ENCODE data around the gene APEX1.

The APEX1 gene

DNA sequence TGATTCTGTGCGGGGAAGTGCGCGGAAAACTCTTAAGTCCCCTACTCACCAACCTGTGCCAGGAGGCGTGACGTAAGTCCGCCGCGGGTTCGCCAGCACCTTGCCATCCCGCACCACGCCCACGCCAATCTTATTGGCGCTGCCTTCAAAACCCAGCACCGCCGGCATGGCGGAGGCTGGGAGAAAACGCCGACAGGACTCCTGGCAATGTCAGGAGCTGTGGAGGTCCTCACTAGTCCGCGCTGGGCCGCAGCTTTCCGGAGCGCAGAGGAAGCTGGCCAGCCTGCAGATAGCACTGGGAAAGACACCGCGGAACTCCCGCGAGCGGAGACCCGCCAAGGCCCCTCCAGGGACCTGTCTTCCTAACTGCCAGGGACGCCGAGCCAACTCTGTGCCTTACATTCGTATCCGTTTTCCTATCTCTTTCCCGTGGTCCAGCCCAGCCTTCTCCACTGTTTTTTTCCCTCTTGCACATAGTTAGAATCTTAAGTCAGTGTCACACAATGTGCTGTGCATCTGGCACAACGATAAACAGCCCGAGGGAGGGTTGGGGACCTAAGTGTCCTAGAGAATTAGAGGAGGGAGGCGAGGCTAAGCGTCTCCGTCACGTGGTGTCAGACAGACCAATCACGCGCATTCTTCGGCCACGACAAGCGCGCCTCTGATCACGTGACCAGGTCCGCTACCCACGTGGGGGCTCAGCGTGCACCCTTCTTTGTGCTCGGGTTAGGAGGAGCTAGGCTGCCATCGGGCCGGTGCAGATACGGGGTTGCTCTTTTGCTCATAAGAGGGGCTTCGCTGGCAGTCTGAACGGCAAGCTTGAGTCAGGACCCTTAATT lies at the start of gene APEX1, which contains the start of gene OSGEP:
Gene APEX1 (plus strand): TSS at position 711 of the 839 bp plus-strand sequence. CDS start 420 bp downstream, outside the sequence.
Gene OSGEP (minus strand): TSS at position 297 of the 839 bp plus-strand sequence. CDS start 129 bp downstream, at position 168.
- peak; percentile 99 for DNase-seq

DNA sequence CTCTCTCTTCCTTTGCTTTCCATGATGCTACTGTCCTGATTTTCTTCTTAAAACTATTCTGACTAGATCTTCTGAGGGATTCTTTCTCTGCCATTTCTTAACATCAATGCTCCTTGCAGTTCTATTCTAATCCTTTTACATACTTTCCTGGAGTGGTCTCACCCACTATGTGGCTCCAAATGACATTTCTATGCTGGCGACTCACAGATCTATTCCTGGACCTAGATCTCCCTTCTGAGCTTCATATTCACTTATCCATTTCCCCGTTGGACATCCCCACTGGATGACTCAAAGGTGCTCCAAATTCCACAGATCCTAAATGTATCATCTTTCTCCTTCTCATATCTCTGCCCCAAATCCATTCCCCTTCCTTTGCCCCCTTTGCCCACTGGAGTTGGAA lies 45.8 kb upstream of the APEX1 start:
- DNase-seq = no peak

DNA sequence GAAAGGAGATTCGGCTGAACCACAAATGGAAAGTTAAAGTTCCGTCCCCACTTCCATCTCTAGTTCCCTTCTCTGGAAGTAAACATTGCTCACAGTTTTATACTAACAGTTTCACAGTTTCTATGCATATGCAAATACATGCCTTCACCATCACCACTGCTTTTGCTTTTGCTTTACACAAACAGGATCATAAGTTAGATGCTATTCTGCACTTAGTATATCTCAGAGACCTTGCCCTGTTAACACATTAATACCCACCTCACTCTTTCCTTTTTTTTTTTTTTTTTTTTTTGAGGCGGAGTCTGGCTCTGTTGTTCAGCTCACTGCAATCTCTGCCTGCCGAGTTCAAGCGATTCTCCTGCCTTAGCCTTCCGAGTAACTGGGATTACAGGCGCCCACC lies 42.6 kb upstream of the APEX1 start:
- peak; percentile 3 for DNase-seq

DNA sequence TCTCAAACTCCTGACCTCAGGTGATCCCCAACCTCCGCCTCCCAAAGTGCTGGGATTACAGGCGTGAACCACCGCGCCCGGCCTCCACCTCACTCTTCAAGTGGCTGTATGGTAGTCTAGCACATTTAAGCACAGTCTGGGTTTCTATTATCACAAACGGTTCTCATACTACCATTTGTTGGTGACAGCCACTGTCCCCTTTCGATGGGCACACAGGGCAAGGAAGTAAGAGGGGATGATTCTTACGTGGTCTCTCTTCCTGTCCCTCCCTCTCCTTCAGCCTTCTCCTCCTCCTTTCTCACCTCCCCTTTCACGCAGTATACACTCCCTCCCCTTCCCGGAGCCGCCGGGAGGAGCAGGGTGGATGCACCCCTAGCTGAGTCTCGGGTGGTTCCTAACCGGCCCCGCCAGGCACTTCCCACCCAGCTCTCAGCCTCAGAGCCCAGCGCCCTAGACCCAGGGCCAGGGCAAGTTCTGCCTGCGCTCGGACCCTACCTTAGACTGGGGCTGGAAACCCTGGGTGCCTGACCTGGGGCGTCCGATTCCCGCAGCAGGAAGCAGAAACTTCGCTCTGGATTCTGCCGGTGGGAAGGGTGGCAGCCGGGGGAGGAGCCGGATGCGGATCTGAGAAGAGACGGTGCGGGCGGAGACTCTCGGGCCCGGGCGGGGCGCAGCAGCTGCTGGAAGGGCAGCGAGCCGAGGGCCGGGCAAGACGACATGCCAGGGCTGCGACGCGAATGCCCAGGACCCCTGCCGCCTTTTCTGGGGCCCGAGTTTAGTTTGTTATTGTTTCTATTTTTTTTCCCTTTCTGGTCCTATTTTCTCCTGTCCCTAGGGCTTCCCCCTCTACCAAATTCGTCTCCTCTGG lies 41.9 kb upstream of the APEX1 start, which contains the start of gene TEP1:
Gene TEP1 (minus strand): TSS at position 626 of the 868 bp plus-strand sequence. CDS start 5,062 bp downstream, outside the sequence.
- DNase-seq = peak; percentile 72

DNA sequence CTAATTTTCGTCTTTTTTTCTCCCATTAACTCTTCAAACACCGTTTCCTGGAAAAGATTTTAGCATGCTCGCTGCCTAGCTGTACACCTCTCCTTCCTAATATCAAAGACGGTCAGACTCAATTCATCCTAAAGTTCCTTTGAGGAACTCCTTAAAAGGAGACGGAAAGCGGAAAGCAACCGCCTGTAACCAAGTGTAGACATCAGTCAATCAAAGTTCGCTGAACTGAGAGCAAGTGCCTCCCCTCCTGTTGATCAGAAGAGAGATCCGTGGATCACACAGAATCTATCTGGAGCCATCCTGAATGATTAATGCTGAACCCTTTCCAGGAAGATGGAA lies 41.3 kb upstream of the APEX1 start:
- DNase-seq = peak; percentile 43

DNA sequence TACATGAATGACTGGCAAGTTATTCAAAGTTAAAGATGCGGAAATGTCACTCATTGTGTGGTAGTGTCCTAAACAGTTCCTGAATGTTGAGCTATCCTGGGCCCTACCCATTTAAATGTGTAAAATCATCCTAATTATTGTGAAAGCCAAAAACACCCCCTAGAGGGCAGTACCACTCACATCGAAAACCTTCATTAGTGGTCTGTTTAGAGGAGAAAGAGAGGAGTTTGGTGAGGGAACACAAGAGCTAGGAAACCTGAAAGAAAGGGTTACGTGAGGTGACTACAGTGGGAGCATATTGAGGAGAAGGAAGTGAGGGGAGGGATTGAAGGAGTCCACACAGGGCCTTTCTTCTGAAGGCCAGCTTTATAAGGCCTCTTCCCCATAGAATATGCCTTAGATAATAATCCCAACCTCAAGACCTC lies 39.2 kb upstream of the APEX1 start:
- DNase-seq = peak; percentile 82

DNA sequence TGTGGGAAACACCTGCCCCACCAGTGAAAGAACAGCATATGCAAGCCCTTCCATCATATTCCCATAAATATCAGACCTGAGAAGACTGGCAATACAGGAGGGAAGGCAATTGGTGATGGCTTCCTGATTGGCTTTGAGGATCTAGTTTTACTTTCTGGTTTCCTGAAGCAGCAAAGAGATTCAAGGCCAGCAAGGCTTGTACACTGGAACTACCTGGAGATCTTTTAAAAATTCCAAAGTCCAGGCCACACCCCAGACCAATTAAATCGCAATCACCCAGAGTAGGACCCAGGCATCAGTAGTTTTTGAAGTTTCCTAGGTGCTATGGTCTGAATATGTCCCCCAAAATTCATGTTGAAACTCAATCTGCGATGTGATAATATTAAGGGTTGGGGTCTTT lies 38.8 kb upstream of the APEX1 start:
- DNase-seq = no peak

DNA sequence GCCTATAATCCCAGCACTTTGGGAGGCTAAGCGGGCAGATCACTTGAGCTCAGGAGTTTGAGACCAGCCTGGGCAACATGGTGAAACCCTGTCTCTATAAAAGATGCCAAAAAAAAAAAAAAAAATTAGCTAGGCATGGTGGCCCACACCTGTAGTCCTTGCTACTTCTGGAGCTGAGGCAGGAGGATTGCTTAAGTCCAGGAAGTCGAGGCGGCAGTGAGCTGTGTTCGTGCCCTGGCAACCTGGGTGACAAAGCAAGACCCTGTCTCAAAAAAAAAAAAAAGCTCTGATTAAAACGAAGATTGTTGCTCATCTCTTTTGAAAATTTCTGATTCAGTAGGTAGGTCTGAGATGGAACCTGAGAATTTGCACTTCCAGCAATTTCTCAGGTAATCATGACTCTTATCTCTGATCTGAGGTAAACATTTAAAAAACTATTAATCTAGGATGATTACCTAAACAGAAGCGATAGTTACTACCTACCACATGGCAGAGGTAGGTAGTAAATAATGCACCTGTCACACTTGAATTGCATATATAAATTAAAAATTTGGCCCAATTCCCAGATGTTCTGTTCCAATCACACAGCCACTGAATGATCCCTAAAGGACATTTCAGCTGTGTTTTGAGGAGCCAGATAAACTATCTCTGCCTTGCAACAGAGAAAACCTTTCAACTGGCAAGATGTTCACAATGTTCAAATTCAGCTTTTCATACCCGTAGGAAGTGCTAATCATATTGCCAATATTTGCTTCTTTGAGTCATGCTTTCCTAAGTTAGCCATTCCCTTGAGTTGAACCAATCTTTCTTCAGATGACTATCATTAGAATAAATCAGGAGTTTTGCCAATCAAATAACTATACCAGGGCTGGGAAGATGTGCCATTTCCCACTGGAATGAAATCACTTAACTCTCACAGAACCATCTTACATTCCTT lies 37.5 kb upstream of the APEX1 start:
- DNase-seq = no peak

DNA sequence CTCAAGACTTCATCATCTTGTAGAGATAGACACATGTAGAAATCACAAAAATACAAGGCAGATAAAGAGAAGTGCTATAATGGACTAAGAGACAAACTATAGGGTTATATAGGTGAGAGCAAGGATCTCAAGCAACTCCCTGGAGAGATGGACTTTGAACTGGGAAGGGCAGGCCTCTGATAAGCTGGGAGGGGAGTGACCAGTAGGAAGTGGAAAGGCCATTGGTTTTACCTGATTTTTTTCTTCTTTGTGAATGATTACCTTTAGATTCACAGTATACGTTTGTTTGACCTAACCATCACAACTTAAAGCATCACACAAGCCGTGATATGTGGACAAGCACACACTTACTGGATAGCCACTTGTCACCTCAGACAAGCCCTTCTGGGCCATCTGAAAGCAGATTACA lies 36.5 kb upstream of the APEX1 start:
- DNase-seq = no peak

DNA sequence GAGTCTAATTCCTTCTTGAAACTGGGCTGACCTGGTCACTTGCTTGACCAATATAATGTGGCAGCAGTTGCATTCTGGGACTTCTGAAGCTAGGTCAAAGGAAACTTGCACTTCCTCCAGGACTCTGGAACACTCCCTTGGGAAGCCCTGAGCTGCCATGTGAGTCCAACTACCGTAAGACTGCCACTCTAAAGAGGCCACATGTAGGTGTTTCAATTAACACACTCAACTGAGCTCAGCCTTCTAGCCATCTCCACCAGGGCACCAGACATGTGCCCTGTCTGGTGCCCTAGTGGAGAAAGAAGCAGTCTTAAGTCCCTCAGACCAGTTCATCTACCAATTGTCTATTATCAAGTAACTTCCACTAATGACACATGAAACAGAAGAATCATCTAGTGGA lies 35.6 kb upstream of the APEX1 start:
- DNase-seq = no peak

DNA sequence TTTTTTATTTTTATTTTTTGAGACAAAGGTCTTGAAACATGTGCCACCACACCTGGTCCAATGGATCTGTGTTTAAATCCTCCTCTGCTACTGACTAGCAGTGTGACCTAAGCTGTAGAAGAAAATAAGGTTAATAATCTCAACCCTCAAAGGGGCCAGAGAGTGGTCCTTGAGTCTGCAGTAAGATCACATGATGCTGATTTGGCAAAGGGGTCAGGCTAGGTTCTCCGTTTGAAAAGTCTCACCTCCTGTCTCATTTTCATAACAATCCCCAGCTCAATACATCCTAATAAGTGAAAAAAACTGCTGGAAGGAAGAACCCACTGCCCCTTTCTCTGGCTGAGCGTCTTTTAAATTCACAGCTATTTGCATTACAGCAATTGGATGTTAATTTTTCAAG lies 33.8 kb upstream of the APEX1 start:
- no peak for DNase-seq

DNA sequence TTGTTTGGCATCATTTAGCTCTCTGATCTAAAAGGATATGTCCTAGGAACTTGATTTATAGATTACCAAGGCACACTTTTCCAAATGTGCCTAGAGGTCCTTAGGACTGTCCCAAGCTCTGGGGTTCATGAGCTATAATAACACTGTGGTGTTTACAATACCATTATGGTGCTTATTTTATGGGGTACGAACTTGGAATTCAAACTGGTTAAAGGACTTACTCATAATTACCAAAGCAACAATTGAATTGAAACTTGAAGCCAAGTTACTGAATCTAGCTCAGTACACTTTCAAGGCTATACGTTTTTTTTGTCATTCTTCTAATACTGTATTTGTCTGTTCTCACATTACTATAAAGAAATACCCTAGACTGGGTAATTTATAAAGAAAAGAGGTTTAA lies 32.1 kb upstream of the APEX1 start:
- DNase-seq = no peak

DNA sequence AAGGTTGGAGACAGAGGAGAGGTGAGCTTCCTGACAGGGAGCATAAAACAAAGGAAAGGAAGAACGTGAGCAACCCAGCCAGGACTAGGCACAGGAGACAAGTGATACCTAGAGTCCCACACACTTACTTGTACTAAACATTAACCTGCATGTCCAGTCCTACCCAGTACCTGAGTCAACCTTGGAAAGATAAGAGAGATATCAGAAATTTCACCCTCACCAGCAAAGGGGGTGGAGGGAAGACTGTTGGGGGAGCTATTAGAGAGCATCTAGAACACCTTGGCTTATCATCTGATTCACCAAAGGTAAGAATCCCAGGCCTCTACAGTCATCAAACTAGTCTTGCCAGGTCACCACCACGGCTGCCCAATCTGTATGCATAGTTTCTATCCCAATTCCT lies 30.2 kb upstream of the APEX1 start:
- no peak for DNase-seq

DNA sequence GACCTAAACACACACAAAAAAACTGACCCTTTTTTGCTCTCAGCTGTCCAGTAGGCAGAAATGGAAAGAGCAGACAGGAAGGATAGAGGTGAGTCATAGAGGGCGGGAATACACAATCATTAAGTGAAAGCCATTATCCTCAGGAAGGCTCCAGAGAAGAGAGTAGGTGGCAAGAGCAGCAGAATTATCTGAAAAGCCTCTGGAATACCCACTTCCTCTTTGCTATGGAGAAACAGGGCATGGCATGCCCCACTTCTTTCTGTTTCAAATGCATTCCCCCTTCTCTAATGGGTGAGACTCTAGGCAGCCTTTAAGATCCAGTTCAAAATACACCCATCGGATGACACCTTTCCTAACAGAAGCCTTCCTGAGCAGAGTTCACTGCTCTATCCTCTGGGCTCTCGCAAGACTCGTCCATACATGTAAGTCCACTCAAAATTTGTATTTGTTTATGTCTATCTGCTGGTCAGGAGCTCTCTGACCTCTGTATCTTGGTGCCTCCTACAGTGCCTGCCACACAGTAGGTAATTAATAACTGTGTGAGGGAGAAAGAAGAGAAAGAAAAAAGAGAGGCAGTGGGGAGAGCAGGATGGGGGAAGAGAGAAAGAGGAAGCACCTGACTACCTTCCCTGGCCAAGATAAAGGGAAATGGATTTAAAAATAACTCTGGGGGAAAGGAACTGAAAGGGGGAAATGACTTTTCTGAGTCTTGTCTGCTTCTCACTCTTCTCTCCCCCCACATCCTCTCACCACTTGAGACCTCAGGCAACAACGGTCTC lies 27.6 kb upstream of the APEX1 start:
- no peak for DNase-seq

DNA sequence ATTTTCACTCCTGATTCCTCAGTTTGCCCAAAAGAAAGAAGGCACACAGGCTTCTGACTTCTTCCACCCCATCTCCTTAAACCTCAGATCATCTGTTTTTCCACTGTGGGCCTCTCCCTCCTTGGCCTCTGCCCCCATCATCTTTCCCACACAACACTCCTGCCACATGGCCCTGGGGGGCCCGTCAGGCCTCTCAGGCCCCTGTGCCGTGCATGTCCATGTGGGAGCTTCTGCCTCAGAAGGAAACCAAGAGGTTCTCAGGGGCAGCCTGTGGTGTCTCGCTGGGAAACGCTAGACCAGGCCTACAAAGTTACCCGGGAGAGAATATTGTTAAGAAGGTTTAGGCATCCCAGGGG lies 27.0 kb upstream of the APEX1 start:
- DNase-seq = no peak

DNA sequence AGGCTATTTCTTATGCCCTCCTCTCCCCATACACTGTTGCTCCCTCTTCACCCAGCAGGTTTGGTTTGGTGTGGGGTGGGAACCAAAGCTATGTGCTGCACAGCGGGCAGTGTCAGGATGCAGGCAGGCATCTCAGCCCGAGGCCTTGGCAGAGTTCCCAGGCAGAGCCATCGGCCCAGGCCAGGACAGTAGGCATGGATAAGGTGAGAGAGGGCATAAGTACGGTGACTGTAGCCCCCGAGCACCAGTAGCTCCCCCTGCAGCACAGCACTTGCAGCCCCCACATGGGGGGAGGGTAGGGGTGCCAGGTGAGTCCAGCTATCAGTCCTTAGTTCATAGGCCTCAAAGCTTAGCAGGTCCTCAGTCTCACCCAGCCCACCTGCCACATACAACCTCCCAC lies 26.2 kb upstream of the APEX1 start:
- DNase-seq = no peak

DNA sequence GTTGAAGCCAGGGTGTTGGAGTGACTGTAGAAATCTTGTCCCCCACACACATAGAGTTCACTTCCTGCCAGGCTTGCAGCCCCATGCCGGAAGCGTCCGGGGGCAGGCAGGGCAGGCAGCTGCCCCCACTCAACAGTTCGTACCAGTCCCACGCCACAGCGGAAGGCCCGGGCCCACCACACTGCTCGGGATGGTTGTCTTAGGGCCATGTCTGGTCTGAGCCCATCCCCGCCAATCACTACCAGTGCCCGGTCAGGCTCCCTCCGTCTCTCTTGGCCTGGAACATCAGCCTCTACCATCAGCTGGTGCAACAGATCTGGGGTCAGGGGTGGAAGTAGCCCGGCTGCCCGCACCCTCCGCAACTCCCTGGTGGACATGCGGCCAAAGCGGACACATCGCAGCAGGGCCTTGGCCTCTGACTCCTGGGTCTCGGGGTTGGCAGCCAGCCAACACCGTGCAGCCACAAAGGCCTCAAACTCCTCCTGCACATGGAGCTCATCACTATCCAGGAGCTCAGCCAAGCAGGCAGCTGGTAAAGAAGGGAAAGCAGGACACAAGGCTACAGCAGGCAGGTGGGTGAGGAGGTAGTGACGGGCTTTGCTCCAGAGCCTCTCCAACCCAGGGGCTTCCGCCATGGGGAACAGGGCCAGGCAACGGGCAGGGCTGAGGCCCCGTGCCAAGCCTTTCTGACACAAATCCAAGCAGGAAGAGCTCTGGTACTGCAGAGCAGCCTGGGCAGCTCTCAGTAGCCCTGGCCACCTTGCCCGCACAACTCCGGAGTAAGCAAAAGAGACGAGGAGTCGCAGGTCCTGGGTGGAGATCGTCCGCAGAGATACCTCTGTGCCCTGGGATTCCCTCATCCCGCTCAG lies 25.0 kb upstream of the APEX1 start:
- peak; percentile 21 for DNase-seq

DNA sequence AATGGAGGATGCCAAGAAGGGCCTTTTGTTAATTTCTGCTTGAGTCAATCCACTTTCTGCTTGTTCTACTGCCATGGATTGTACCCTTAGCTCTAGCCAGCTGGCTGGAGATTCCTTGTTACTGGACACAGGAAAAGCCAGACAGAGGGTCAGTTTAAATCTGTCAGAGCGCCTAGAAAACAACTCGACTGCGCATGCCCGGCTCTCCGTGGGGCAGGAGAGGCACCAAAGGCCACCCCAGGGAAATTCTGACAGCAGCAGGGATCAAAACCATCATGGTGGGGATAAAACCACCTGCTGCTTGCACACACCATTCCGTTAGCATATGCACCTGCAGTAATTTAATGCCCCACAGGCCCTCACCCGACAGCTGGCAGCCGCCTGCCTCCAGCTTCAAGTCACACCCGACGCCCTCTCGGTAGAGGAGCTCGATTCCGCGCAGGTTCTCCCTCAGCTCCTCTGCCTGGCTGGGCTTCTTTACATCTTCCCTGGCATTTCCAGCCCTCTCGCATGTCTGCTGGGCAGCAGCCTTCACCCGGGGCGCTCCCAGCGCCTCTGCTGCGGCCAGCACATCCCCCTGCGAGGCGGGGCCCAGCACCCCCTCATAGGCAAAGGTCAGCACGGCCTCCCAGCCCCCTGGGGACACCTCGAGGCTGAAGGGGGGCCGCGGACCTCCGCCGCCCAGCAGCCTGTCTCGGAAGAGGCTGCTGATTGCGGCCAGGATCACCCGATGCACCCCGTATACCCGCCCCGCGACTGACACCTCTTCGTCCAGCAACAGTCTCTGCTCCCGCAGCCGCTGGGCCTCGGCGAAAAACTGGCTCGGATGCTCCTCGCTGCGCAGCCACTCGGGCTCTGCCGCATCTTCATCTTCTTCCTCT lies 20.1 kb upstream of the APEX1 start:
- no peak for DNase-seq

DNA sequence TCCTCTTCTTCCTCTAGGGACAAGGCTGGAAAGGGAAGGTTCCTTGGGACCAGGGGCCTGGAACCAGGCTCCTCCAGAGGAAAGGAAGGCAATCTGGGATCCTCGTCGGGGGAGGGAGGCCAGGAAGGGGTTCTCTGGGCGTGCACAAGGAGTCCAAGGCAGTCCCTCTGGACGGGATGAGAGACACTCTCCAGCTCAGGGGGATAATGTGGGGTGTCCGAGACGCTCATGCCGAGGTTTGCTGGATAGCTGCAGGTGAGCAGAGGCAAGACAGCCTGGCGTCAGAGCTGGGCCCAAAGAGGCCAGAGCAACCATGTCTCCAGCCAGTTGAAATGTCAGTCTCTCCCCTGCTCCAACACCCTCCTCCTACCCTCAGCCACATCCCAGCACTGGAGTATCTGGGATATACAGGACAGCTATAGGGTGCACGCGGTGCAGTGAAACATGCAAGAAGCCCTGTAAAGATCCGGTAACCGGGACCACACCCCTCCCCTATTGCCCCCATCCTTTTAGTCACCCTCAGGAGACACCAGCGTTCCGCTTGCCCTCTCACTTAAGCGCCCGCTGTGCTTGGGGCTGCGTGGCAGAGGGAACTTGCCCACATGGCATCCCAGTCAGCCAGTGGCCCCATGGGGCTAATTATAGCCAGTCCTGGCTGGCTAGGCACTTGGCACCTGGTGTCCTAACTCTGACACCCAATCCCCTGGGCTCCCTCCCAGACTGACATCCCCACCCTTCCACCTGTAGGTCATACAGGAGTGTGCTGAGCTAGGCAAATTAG lies 19.3 kb upstream of the APEX1 start, which contains the start of gene KLHL33:
Gene KLHL33 (minus strand): TSS at position 585 of the 781 bp plus-strand sequence. CDS start 355 bp downstream, at position 230.
- DNase-seq = no peak

Data from NCI-H1694 treated with DMSO at 0.1 percent for 48 hours (cell line).